ENCODE data around the gene NF2.

GRCh38 chr22:29700206-29700899 is 96.9 kb downstream of the NF2 start:
- TF ChIP-seq, protein P1, sequence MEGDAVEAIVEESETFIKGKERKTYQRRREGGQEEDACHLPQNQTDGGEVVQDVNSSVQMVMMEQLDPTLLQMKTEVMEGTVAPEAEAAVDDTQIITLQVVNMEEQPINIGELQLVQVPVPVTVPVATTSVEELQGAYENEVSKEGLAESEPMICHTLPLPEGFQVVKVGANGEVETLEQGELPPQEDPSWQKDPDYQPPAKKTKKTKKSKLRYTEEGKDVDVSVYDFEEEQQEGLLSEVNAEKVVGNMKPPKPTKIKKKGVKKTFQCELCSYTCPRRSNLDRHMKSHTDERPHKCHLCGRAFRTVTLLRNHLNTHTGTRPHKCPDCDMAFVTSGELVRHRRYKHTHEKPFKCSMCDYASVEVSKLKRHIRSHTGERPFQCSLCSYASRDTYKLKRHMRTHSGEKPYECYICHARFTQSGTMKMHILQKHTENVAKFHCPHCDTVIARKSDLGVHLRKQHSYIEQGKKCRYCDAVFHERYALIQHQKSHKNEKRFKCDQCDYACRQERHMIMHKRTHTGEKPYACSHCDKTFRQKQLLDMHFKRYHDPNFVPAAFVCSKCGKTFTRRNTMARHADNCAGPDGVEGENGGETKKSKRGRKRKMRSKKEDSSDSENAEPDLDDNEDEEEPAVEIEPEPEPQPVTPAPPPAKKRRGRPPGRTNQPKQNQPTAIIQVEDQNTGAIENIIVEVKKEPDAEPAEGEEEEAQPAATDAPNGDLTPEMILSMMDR (IDR thresholded peaks at IDR 0.05; ENCODE audit: low read depth, low read length, poor library complexity, severe bottlenecking), result no peak
- no peak for TF ChIP-seq EZH2phosphoT487 (IDR thresholded peaks at IDR 0.05; ENCODE audit: borderline replicate concordance, low read length)
